Naive thymus-derived CD4-positive, alpha-beta T cell (primary cell): ENCODE results near the gene ZNF429. TPM values are rescaled to one million over a fixed set of nuclear protein-coding genes. Genes with fewer than 3 reads are reported as not detected.
A peak's percentile ranks its signal among the peaks of the same experiment; 100 is the strongest.
"Not testable (repeated sequence)": the region's sequence is repeated elsewhere in the genome, so short reads cannot be mapped to it uniquely, and the experiment has no call there.

Experiments
- ATAC-seq: fragments of 150-1000 bp; cut with Tn5 transposase; 2 replicates; pipeline ENCODE4 v1.10.0; 2021; ENCODE audit warnings: mild to moderate bottlenecking, moderate library complexity
- CTCF ChIA-PET: fragments of 350-600 bp; sonication (Branson Sonifier 250); formaldehyde crosslinking; loops from one replicate; lab custom pipeline; 2021; ENCODE audit warnings: antibody characterized with exemption; lab: Charles Lee
- POLR2A ChIA-PET: fragments of 350-600 bp; sonication (Branson Sonifier 250); formaldehyde crosslinking; loops from one replicate; lab custom pipeline; 2021; ENCODE audit warnings: antibody characterized with exemption, inconsistent platforms; lab: Charles Lee
- DNase-seq, 9 donors: peaks; one replicate each; pipeline versions ENCODE4 v3.0.0 to v3.0.0-alpha.2; 2020 to 2022; ENCODE audit warnings: mixed read lengths in 1 of 9
- H3K27ac ChIP-seq: one replicate; pipeline ENCODE4 v1.7.0; 2013; ENCODE audit warnings: mild to moderate bottlenecking, low read depth, low read length, moderate library complexity
- H3K27me3 ChIP-seq, 2 donors: one replicate each; pipeline ENCODE4 v1.7.0; 2013; ENCODE audit warnings: low read length in 2 of 2, mild to moderate bottlenecking in 2 of 2, moderate library complexity in 2 of 2; ENCODE audit not compliant: control insufficient read depth in 2 of 2, insufficient read depth in 2 of 2
- H3K36me3 ChIP-seq, 3 experiments: 1 replicate in 2 of 3; 2 replicates in 1 of 3; pipeline ENCODE4 v1.7.0; 2013; ENCODE audit warnings: low read length in 3 of 3, mild to moderate bottlenecking in 3 of 3, moderate library complexity in 1 of 3; ENCODE audit not compliant: insufficient read depth in 3 of 3, control insufficient read depth in 2 of 3
- H3K4me1 ChIP-seq, 2 donors: one replicate each; pipeline ENCODE4 v1.7.0; 2013; ENCODE audit warnings: low read length in 2 of 2, mild to moderate bottlenecking in 2 of 2, moderate library complexity in 1 of 2; ENCODE audit not compliant: control insufficient read depth in 2 of 2, insufficient read depth in 2 of 2
- H3K4me3 ChIP-seq: 2 replicates; pipeline ENCODE4 v1.7.0; 2013; ENCODE audit warnings: mild to moderate bottlenecking, low read length
- H3K9me3 ChIP-seq, 3 experiments: 1 replicate in 2 of 3; 2 replicates in 1 of 3; pipeline ENCODE4 v1.7.0; 2013; ENCODE audit warnings: low read length in 3 of 3; ENCODE audit not compliant: control insufficient read depth in 2 of 3
- H3K27ac Mint-ChIP-seq, 9 donors: one replicate each; pipeline ENCODE4 v1.8.0; 2020 to 2022; ENCODE audit warnings: mixed read lengths in 9 of 9, mild to moderate bottlenecking in 8 of 9, moderate library complexity in 5 of 9, inconsistent platforms in 2 of 9
- H3K27me3 Mint-ChIP-seq, 5 donors: one replicate each; pipeline ENCODE4 v1.8.0; 2021 to 2022; ENCODE audit warnings: mixed read lengths in 5 of 5, mild to moderate bottlenecking in 1 of 5
- H3K36me3 Mint-ChIP-seq, 5 donors: one replicate each; pipeline ENCODE4 v1.8.0; 2020 to 2022; ENCODE audit warnings: mixed read lengths in 5 of 5, mild to moderate bottlenecking in 3 of 5, inconsistent platforms in 1 of 5
- H3K4me1 Mint-ChIP-seq, 7 donors: one replicate each; pipeline ENCODE4 v1.8.0; 2020 to 2022; ENCODE audit warnings: mixed read lengths in 7 of 7, mild to moderate bottlenecking in 3 of 7, inconsistent platforms in 1 of 7
- H3K4me3 Mint-ChIP-seq, 10 donors: one replicate each; pipeline ENCODE4 v1.8.0; 2020 to 2022; ENCODE audit warnings: mild to moderate bottlenecking in 10 of 10, mixed read lengths in 10 of 10, moderate library complexity in 6 of 10, inconsistent platforms in 2 of 10
- H3K9me3 Mint-ChIP-seq, 11 donors: one replicate each; pipeline ENCODE4 v1.8.0; 2020 to 2022; ENCODE audit warnings: mixed read lengths in 11 of 11, mild to moderate bottlenecking in 4 of 11, inconsistent platforms in 1 of 11, moderate library complexity in 1 of 11
- intact Hi-C, 2 donors: fragments of 100-400 bp; cut with micrococcal nuclease; formaldehyde crosslinking; loops; one replicate each; pipeline ENCODE4 v1.15.1; 2023
- polyA plus RNA-seq, 2 donors: library from polyadenylated mRNA; unstranded; fragments of 300-500 nt; fragmentation: Illumina TruSeq; gene quantifications; one replicate each; pipeline ENCODE4 v1.2.3, GENCODE V29; 2021
- total RNA-seq, 6 experiments: library from RNA in 5 of 6; stranded (reverse) in 5 of 6; gene quantifications; 1 replicate in 5 of 6; 2 replicates in 1 of 6; pipeline ENCODE4 v1.2.3 and lab custom pipeline; 2021 to 2026

ZNF429 gene
- total and polyA plus RNA-seq, 7 experiments from 2014 or later = 6.4 to 37.1 (median 30.3) TPM

GRCh38 chr19:21508198-21508597 is 2.8 kb downstream of the ZNF429 start:
- H3K4me3 Mint-ChIP-seq = peak overlapping the region in 8 of 10 donors; percentile 6 to 97 (median 48)
- H3K4me1 Mint-ChIP-seq = peaks cover 8 to 57% (median 50%) of the 10 kb centered on the region in 7 donors
- DNase-seq = no peak
- intact Hi-C loops = loop anchor here (5.0 to 10.0 kb wide), 10 partner anchors 169 to 1767 kb away; partner anchors contain the start of genes ZNF43 (in 2 of the 2), ZNF85 (in 2 of the 2), ZNF430 (in 1 of the 2) and ZNF66 (in 1 of the 2)
- peaks cover 0 to 10% (median 0%) of the 10 kb centered on the region in 3 experiments for H3K36me3 ChIP-seq
- H3K27ac Mint-ChIP-seq = peak overlapping the region in 6 of 9 donors; percentile 24 to 98 (median 40)
- no peaks in the 10 kb centered on the region for H3K27me3 ChIP-seq
- H3K36me3 Mint-ChIP-seq = peaks cover 4 to 42% (median 36%) of the 10 kb centered on the region in 5 donors
- ChIA-PET POLR2A (no interaction called here), CTCF (no interaction called here)
- no peaks in the 10 kb centered on the region for H3K9me3 ChIP-seq
- H3K4me3 ChIP-seq = no peak overlapping the region
- peaks cover 0 to 49% (median 15%) of the 10 kb centered on the region in 11 donors for H3K9me3 Mint-ChIP-seq
- no peak for ATAC-seq
- no peaks in the 10 kb centered on the region for H3K27me3 Mint-ChIP-seq
- peaks cover 16 to 27% of the 10 kb centered on the region in 2 donors for H3K4me1 ChIP-seq
- no peak overlapping the region for H3K27ac ChIP-seq

DNA sequence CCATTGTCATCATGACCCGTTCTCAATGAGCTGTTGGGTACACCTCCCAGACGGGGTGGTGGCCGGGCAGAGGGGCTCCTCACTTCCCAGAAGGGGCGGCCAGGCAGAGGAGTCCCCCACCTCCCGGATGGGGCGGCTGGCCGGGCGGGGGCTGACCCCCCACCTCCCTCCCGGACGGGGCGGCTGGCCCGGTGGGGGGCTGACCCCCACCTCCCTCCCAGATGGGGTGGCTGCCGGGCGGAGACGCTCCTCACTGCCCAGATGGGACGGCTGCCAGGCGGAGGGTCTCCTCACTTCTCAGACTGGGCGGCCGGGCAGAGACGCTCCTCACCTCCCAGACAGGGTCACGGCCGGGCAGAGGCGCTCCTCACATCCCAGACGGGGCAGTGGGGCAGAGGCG is 5.7 kb downstream of the ZNF429 start:
- H3K4me3 ChIP-seq, DNase-seq, POLR2A ChIA-PET, H3K4me3 Mint-ChIP-seq, H3K27me3 Mint-ChIP-seq, intact Hi-C loops, H3K27me3 ChIP-seq, H3K9me3 ChIP-seq, CTCF ChIA-PET, H3K27ac Mint-ChIP-seq, H3K27ac ChIP-seq, ATAC-seq, H3K36me3 ChIP-seq: not testable (repeated sequence)
- H3K4me1 Mint-ChIP-seq = peaks cover 5 to 57% (median 39%) of the 10 kb centered on the region in 7 donors
- H3K4me1 ChIP-seq = peaks cover 8 to 14% of the 10 kb centered on the region in 2 donors
- peaks cover 0 to 66% (median 21%) of the 10 kb centered on the region in 11 donors for H3K9me3 Mint-ChIP-seq
- H3K36me3 Mint-ChIP-seq = peaks cover 4 to 53% (median 44%) of the 10 kb centered on the region in 5 donors

DNA sequence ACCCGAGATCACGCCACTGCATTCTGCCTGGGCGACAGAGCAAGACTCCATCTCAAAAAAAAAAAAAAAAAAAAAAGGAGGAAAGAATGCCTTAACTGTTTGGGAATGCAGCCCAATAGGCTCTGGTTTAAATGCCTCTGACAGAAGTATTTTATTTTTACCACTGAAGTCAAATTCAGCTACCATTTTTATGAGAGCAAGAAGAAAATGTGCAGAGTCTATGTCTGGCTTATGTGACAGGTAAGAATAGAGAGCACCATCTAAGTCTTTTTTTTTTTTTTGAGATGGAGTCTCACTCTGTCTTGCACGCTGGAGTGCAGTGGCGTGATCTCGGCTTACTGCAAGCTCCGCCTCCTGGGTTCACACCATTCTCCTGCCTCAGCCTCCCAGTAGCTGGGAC is 7.2 kb downstream of the ZNF429 start:
- H3K27me3 ChIP-seq, H3K27ac ChIP-seq, H3K4me3 ChIP-seq, H3K4me1 ChIP-seq, H3K27me3 Mint-ChIP-seq, H3K36me3 ChIP-seq, H3K27ac Mint-ChIP-seq, ATAC-seq, CTCF ChIA-PET, DNase-seq, H3K4me3 Mint-ChIP-seq, intact Hi-C loops: not testable (repeated sequence)
- Mint-ChIP-seq H3K4me1 (peaks cover 0 to 57% (median 35%) of the 10 kb centered on the region in 7 donors), H3K36me3 (peaks cover 15 to 60% (median 50%) of the 10 kb centered on the region in 5 donors), H3K9me3 (peaks cover 0 to 78% (median 35%) of the 10 kb centered on the region in 11 donors)
- peaks cover 0 to 12% (median 5%) of the 10 kb centered on the region in 3 experiments for H3K9me3 ChIP-seq
- POLR2A ChIA-PET = interaction anchor here (0.6 to 0.7 kb wide), 3 partner anchors 67 to 841 kb away, joined by 3 to 7 read pairs (median 3); no protein-coding TSS in a partner anchor

DNA sequence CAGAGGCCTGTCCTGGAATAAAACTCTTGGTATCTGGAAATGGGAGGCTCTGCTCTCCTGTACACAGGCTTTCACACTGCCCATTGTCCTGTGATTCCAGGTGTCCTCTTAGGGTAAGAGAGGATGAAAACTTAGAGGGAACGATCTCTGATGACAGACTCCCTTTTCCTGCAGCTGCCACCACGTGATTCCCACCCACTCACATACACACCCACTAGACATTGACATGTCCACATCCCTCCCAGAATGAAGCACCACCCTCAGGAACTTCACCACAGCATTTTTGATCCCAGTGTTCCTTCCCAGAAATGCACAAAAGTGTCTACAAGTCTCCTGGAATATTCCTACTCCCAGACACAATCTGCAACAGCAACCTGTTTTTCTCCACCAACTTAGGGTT is 8.2 kb downstream of the ZNF429 start:
- DNase-seq (no peak), ATAC-seq (no peak)
- Histone ChIP-seq H3K9me3 (peaks cover 0 to 15% (median 5%) of the 10 kb centered on the region in 3 experiments), H3K4me3 (no peak overlapping the region), H3K27ac (no peak overlapping the region), H3K4me1 (no peaks in the 10 kb centered on the region), H3K27me3 (no peaks in the 10 kb centered on the region), H3K36me3 (peaks cover under 1 to 1% (median 1%) of the 10 kb centered on the region in 3 experiments)
- POLR2A ChIA-PET = no interaction called here
- Mint-ChIP-seq H3K36me3 (peaks cover 21 to 59% (median 48%) of the 10 kb centered on the region in 5 donors), H3K27me3 (no peaks in the 10 kb centered on the region), H3K27ac (peak overlapping the region in 6 of 9 donors; percentile 6 to 66 (median 49)), H3K4me3 (peak overlapping the region in 1 of 10 donors; percentile 7), H3K4me1 (peaks cover 0 to 48% (median 29%) of the 10 kb centered on the region in 7 donors), H3K9me3 (peaks cover 6 to 78% (median 38%) of the 10 kb centered on the region in 11 donors)
- CTCF ChIA-PET = interaction anchor here (0.6 kb wide), 1 partner anchor 30 kb away, joined by 3 read pairs; no protein-coding TSS in a partner anchor
- intact Hi-C loops = no loop called here

GRCh38 chr19:21519488-21519887 is 14.1 kb downstream of the ZNF429 start:
- ChIA-PET CTCF (no interaction called here), POLR2A (no interaction called here)
- DNase-seq (no peak), ATAC-seq (no peak)
- peaks cover 0 to 30% (median 15%) of the 10 kb centered on the region in 7 donors for H3K4me1 Mint-ChIP-seq
- peaks cover 20 to 91% (median 52%) of the 10 kb centered on the region in 11 donors for H3K9me3 Mint-ChIP-seq
- peak overlapping the region in 1 of 9 donors; percentile 18 for H3K27ac Mint-ChIP-seq
- H3K4me1 ChIP-seq = no peaks in the 10 kb centered on the region
- peaks cover 18 to 45% (median 22%) of the 10 kb centered on the region in 3 experiments for H3K36me3 ChIP-seq
- peak overlapping the region; percentile 11 for H3K4me3 ChIP-seq
- H3K4me3 Mint-ChIP-seq = peak overlapping the region in 1 of 10 donors; percentile 5
- H3K36me3 Mint-ChIP-seq = peaks cover 38 to 82% (median 71%) of the 10 kb centered on the region in 5 donors
- H3K27ac ChIP-seq = no peak overlapping the region
- no peaks in the 10 kb centered on the region for H3K27me3 ChIP-seq
- H3K27me3 Mint-ChIP-seq = no peaks in the 10 kb centered on the region
- intact Hi-C loops = no loop called here
- H3K9me3 ChIP-seq = peaks cover 16 to 51% (median 17%) of the 10 kb centered on the region in 3 experiments

GRCh38 chr19:21532904-21533303 is 27.5 kb downstream of the ZNF429 start:
- no peak for ATAC-seq
- no peak overlapping the region for H3K27ac Mint-ChIP-seq
- peaks cover 0 to 94% (median 42%) of the 10 kb centered on the region in 11 donors for H3K9me3 Mint-ChIP-seq
- Histone ChIP-seq H3K9me3 (peaks cover 16 to 45% (median 18%) of the 10 kb centered on the region in 3 experiments), H3K4me1 (no peaks in the 10 kb centered on the region), H3K27ac (no peak overlapping the region), H3K36me3 (peaks cover 14 to 52% (median 23%) of the 10 kb centered on the region in 3 experiments), H3K27me3 (no peaks in the 10 kb centered on the region), H3K4me3 (no peak overlapping the region)
- ChIA-PET POLR2A (interaction anchor here (1.3 kb wide), 1 partner anchor 16 kb away, joined by 4 read pairs; no protein-coding TSS in a partner anchor), CTCF (no interaction called here)
- H3K27me3 Mint-ChIP-seq = no peaks in the 10 kb centered on the region
- no peak for DNase-seq
- peaks cover 22 to 86% (median 70%) of the 10 kb centered on the region in 5 donors for H3K36me3 Mint-ChIP-seq
- intact Hi-C loops = no loop called here
- no peak overlapping the region for H3K4me3 Mint-ChIP-seq
- H3K4me1 Mint-ChIP-seq = peaks cover 0 to 2% (median 0%) of the 10 kb centered on the region in 7 donors
